SW480 (cell line): ENCODE measurements around the gene CCDC88B.

Source experiments
- DNase-seq: peaks from one replicate; pipeline ENCODE4 v3.0.0-alpha.2; 2016; ENCODE audit warnings: low spot score

CCDC88B gene

DNA sequence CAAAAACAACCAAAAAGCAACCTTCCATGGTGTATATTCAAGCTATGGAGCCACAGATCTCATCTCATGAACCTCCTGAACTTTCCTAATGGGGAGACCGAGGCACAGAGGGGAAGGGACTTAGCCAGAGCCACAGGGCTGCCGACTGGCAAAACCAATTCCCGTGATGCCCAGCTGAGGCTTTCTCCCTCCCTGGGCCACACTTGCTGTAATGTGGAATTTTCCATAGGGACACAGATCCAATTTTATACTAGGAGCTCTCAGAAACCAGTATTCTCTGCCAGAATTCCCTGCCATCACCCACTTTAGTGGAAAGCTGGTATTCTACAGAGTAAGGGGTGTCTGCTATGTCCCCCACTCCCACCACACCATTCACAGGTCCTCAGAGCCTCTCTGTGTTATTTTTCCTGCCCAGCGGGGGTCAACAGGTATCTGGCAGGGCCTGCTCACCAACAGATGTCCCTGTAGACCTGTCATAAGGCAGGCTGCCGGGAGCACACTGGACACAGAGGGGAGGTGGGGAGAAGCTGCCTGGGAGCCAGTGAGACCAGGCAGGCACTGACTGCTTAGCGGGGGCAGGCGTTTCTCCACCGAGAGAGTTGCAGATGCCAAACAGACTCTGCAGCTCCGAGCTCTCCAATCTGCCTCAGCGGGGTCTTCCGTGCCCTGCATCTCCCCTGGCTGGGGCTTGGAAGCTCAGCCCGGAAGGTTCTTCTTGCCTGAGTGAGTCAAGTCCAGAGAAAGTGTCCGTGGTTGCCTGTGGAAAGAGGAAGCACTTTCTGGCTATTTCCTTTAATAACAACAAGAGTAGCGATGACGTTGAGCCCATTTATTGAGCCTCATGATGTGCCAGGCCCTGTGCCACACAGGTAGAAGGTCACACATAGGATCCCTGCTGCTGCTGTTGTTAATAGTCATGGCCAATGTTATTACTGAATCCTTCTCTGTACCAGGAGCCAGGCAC lies 45.3 kb downstream of the CCDC88B start:
- no peak for DNase-seq

DNA sequence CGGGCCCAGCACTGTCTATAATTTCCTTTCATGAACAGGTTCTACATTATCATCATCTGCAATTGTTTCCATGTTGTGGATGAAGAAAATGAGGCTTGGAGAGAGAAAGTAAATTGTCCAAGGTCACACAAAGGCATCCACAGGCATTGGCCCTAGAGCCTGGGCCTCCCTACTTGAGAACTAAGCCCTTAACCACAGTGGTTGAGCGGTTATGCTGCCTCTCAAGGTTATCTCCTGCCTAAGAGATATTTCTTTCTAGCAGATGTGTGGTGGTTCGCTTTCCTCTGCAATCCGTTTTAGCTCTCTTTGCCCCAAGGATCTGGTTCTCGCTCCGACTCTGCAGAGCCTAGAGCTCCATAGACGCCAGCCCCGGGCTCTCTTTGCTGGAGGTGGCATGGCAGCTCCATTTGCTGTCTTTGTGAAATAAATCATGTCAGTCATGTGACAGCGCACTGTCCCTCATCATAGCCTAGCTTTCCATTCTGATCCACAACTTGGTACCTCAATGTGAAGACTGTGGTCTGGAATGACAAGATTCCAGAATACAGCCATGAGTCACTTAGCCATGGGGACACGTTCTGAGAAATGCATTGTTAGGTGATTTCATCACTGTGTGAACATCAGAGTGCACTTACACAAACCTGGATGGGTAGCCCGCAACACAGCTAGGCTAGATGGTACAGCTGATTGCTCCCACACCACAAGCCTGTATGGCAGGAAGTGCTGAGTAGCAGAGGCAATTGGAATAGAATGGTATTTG lies 46.1 kb downstream of the CCDC88B start:
- peak; percentile 85 for DNase-seq

DNA sequence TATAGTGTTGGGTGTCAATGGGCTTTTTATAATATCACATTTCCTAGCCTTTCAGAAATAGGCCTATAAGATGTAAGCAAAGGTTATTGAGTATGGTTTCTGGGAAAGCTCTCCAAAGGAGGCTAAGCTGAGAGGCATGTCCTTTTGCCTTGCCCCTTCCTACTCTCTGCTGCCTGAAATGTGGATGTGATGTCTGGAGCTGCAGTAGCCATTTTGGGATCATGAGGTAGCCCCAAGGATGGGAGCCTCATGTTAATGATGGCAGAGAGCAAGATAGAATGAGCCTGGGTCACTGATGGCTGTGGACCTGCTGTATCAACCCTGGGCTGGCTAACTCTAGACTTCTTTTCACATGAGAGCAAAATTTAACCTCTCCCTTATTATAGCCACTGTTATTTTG lies 47.9 kb downstream of the CCDC88B start:
- no peak for DNase-seq

DNA sequence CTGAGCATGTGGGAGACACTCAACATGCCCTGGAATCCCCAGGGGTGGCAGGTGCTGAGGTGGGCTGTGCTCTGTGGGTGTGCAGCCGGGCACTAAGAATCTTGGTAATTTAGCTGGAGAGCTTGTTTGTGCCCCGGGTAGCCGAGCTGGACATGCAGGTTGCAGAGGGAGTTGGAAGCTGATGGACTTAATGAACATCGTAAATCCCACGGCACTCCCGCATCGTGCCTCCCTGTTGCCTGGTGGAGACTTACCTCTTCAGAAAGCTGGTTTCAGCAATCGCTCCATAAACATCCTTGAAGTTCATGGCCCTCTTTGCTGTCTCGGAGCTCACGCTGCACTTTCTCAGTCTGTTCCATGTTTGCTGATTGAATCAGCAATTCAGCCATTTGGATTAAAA lies 48.9 kb downstream of the CCDC88B start:
- DNase-seq = no peak

DNA sequence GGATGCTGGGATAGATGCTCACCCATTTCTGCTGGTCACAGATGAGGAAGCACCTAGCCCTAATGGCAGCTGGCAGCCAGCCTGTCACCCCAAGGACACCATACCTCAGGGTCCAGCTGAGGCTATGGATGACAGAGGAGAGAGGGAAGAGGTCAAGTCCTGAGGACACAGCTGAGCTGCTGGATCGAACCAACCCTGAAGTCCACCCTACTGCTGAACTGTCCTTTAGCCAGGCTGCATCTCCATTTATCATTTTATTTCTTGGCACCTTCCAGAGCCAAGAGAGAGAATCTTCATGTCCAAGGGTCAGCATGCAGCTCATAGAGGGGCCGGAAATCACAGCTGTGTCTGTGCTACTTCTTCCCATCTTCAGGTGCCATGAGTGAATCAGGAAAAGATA lies 49.8 kb downstream of the CCDC88B start:
- no peak for DNase-seq

DNA sequence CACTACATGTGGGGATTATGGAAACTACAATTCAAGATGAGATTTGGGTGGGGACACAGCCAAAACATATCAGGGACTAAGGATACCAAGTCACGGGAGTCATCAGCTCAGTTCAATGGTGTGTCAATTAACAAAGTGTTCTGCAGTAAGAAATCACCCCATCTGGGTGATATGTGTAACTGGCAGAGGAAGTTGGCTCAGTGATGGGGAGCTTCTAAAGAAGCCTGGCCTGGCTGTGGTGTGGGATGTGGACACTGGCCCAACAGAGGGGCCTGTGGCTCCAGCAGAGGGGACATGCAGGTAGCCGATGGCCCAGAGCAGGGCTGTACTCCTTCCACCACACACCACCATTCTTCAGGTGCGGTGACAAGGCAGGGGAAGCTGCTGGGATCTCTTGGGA lies 50.6 kb downstream of the CCDC88B start:
- DNase-seq = no peak

DNA sequence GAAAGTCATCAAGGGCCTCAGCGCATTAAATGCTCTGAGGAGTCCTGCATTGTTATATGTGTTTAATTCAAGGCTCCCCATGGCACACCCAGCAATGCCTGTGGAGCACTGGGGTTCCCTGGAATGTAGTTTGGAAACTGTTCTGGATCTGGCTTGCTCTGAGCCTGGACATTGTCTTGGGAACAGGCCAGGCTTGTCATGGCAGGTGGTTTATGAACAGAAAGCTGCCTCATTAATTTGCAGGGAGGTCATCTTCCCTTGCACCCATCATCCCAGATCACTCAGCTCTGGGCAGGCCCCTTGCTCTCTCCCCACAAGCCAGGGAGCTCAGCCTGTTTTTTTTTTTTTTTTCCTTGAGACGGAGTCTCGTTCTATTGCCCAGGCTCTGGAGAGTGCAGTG lies 51.8 kb downstream of the CCDC88B start:
- DNase-seq = no peak

DNA sequence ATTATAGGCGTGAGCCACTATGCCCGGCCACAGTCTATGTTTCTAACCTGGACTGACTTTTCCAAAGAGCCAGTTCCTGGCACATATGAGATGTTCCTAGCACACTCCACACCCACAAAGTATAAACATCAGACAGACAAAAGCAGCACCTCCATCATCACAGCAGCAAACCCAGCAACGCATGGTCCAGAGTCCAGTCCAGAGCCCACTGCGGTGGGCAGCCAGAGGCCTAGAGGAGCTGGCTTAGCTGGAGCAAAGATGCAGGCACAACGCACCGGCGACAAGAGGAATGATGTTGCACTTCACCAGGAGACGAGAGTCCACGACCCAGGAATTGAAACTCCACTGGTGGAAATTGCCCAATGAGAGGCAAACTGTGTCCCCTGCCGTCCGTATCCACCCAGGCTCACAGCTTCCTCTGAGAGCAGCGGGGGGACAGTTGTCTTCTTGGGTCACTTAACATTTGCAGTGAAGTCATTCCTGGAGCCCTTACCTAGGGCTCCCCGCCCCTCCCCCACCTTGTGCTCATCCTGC lies 55.6 kb downstream of the CCDC88B start:
- no peak for DNase-seq

DNA sequence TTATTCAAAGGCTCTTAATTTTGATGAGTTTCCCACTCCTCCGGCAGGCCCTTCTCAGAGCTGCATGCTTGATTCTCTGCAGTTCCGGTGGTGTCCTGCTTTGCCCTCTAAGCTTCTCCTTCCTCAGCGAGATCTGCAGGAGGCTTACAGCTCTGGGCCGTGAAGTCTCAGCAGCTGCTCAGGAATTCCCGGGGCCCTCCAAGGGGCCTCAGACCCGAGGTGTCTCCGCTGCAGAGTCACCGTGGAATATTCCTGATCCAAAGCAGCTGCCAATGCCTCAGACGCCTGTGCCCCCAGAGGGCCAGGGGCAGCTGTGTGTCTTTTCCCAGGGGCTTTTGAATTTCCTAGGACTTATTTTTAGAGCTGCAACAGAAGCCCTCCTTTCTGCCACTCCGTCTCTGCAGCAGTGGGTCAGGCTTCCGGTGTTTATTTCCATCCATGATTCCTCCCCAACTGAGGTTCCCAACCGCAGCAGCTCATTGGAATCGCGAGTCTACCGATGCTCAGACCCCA lies 56.1 kb downstream of the CCDC88B start:
- DNase-seq = no peak

DNA sequence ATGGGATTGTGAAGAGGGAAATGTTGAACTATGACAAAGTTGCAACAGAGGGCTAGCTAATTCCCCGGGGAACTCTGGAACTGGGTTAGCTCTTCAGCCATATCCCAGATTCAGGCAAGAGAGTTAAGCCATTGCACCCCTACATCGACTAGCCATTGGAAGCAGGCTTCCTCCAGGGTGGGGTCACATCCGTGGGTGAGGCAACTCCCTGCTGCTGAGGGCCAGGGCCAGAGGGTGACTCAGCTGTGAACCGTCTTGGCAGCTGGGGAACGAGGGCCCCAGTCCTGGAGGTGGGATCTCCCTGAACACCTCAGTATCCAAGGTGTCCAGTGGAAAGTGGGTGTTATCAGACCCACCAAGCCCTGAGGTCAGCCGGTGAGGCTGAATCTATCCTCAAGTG lies 60.1 kb downstream of the CCDC88B start:
- DNase-seq = peak; percentile 17

DNA sequence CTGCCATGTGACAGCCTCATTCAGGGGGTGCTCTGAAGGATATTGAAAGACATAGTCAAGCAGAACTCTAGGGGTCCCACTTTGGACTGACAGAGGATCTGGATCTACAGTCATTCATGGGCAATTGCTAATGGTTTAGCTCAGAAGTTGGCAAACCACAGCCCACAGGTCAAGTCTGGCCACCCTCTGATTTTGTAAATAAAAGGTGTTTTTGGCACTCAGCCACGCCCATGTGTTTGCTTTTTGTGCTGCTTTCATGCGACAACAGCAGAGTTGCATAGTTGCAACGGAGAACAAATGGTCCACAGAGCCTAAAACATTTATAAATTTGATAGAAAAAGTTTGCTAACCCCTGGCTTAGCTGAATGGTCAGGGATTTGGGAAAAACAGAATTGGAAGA lies 60.7 kb downstream of the CCDC88B start:
- no peak for DNase-seq

DNA sequence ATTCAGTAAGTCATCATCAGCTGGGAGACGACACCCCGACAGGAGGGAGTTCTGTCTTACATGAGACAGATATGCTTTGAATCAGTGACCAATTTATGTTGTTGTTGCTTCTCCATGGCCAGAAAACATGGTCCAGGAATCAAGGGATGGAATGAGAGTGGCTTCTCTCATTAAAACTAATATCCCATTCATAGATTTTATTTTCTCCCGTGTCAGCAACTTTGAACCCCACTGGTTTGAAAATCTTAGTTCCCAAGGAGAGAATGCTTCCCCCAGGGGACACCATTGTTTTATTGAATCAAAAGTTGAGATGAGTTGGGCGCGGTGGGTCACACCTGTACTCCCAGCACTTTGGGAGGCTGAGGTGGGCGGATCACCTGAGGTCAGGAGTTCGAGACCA lies 61.8 kb downstream of the CCDC88B start:
- DNase-seq = no peak

DNA sequence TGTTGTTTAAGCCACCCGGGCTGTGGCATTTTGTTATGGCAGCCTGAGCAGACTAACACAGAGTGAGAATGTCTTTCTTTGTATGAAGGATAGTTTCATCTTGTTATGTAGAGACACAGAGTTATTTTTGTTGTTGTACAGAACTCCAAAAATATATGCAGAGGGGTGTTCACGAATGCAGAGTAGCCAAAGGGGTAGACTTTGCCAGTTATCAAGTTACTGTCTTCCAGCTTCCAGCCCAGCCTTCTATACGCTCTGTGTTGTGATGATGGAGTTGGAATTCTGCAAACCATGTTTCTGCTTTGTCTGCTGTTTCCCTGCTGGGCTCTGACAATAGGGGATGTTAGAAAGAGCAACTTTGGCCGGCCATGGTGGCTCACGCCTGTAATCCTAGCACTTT lies 63.1 kb downstream of the CCDC88B start:
- no peak for DNase-seq

DNA sequence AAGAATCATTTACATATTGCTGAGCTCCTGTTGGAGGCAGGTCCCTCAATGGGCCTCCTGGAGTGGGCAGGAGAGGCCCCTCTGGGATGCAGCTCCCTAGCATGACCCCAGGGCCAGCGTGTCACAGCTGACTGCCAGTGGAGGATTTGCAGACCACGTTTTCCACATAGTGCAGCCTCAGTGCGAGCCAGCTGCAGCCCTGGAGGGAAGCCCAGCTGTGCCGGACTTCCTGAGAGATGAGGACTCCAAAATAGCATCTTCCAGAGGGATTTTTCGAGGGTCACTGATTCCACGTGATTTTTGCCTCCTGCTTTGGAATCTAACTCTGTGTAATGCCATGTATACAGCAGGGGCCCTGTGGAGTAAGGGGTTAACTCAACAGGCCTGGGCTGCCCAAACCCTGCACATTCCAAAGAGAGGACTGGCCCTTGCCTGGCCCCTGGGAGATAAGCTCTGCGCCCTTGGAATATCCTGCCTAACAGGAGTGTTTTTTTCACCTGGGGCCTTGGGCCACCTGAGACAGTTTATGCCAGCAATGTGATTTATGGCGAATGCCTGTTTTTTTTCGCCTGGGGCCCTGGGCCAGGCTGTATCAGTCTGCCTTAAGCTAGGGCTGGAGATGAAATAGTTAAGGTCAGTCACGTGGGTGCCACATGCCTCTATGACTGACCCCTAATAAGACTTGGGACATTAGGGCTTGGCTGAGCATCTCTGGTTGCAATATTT lies 66.4 kb downstream of the CCDC88B start:
- DNase-seq = no peak
